ENCODE data around the gene UST.
"Not testable (repeated sequence)": the region's sequence is repeated elsewhere in the genome, so short reads cannot be mapped to it uniquely, and the experiment has no call there.

UST gene

GRCh38 chr6:148874698-148875293 lies 128.0 kb downstream of the UST start:
- DNase-seq = no peak

- no peak for DNase-seq
Observed at GRCh38 chr6:148878683-148879082, 131.9 kb downstream of the UST start.

GRCh38 chr6:148880742-148881141 lies 133.9 kb downstream of the UST start:
- not testable (repeated sequence) for DNase-seq

- DNase-seq = no peak
Observed at GRCh38 chr6:148881593-148882311, 134.9 kb downstream of the UST start.

- no peak for DNase-seq
Observed at GRCh38 chr6:148883270-148883669, 136.4 kb downstream of the UST start.

- no peak for DNase-seq
Observed at GRCh38 chr6:148884461-148884860, 137.6 kb downstream of the UST start.

DNA sequence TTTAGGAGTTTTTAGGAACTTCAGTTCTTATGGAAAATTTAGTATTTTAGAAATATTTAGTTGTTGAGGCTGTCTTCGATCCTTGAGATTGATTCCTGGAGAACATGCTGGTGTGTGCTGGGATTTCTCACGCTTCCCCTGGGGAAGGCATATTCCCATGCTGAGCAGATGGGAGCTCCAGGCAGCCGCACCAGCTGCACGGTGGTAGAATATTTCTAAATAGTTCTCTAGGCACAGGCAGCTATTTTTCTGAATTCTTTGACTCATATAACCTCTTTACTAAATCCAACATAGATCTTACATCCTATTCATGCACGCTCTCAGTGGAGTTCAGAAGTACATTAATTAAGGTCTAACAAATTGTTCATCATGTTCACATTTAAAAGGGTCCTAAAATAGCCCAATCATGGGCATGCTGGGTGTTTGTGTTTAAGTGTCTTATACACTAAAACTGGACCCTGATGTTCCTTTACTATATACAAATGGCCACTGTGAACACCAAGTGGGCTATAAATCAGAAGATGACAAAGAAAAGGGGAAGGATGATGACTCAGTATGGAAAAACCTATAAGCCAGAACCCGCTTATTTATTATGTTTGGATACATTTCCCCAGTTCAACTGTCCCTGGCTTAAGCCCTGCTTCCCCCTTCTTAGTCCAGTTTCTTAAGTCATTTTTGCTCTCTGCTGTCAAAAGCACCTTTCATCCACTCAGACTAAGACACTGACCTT lies 138.5 kb downstream of the UST start:
- DNase-seq = no peak

- no peak for DNase-seq
Observed at GRCh38 chr6:148885925-148886845, 139.4 kb downstream of the UST start.

GRCh38 chr6:148887181-148887580 lies 140.4 kb downstream of the UST start:
- DNase-seq = no peak

GRCh38 chr6:148888856-148889255 lies 142.0 kb downstream of the UST start:
- no peak for DNase-seq

- no peak for DNase-seq
Observed at GRCh38 chr6:148890096-148890495, 143.3 kb downstream of the UST start.

DNA sequence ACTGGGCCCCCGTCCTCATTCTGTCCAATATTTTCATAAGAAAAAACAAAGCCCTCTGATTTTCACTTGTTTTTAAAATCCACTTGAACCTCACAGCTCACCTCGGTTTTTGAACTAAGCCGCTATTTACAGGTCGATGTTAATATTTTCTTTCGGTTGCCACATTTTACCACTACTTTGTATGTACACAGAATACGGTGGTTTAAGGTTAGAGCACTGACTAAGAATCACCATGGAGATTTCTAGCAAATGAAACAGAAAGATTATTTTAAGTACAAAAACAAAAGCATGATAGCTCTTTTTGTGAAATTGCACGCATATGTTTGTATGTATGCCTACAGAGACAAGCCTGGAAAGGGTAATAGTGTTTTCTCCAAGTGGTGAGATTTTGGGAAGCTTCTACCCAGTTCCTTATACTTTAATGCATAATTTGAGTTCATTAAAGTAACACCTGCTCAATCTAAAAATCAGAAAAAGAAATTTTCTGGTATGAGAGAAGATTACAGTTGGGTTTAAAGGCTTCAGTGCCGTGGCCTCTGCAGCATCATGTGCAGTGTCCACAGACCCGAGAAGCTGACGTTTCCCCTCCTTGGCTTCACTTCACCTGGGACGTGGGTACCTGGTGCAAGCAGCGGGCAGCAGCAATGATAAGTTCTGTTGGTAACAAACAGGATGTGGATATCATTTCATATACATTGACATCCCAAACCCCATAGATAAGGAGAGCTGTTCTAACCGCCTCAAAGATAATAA lies 144.0 kb downstream of the UST start:
- no peak for DNase-seq

DNA sequence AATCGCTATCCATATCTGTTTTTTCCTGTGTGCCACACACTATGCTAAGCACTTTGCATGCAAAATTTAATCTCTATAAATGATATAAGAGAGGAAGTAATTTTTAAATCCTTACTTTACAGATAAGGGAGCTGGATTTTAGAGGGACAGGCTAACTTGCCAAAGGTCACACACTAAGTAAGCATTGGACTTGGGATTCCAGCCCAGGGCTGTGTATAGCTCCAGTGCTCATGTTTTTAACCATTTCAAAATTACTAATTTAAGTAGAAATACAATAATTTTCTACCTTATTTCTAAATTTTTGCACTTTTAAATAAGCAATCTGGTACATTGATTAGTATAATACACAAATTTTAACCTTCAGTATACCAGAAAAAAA lies 144.6 kb downstream of the UST start:
- DNase-seq = no peak

DNA sequence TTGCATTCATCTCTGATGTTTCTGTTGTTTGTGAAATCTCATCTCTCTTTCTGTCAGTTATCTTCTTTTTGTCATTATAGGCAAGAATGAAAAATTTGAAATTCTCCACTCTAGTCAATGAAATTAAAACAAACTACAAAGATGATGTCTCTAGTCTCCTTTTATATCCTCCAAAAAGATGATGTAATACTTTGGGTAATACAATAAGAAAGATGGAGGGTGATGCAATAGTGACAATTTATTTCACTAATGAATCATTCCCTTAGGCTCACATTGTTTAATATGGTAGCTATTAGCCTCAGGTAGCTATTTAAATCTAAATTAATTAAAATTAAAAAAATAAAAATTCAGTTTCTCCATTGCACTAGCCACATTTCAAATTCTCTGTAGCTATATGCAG lies 145.4 kb downstream of the UST start:
- no peak for DNase-seq

DNA sequence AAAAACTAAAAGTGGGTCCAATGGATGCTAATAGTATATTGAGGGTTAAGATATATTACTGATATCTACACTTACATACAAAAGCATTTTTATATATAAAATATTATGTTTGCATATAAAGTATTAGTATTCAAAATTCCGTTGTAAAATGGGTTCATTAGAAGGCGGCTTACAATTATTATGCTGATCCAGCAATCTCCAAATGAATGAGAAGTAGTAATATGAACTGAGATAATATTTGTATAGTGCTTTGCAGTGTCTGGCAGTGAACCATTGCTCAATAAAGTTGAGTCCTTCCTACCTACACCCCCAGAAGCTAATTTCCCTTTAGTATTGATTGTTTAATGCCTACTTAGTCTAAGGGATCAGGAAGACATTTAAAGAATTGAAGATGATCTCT lies 146.2 kb downstream of the UST start:
- DNase-seq = no peak

GRCh38 chr6:148893481-148893880 lies 146.7 kb downstream of the UST start:
- no peak for DNase-seq

- DNase-seq = no peak
Observed at GRCh38 chr6:148898376-148899014, 151.7 kb downstream of the UST start.

DNA sequence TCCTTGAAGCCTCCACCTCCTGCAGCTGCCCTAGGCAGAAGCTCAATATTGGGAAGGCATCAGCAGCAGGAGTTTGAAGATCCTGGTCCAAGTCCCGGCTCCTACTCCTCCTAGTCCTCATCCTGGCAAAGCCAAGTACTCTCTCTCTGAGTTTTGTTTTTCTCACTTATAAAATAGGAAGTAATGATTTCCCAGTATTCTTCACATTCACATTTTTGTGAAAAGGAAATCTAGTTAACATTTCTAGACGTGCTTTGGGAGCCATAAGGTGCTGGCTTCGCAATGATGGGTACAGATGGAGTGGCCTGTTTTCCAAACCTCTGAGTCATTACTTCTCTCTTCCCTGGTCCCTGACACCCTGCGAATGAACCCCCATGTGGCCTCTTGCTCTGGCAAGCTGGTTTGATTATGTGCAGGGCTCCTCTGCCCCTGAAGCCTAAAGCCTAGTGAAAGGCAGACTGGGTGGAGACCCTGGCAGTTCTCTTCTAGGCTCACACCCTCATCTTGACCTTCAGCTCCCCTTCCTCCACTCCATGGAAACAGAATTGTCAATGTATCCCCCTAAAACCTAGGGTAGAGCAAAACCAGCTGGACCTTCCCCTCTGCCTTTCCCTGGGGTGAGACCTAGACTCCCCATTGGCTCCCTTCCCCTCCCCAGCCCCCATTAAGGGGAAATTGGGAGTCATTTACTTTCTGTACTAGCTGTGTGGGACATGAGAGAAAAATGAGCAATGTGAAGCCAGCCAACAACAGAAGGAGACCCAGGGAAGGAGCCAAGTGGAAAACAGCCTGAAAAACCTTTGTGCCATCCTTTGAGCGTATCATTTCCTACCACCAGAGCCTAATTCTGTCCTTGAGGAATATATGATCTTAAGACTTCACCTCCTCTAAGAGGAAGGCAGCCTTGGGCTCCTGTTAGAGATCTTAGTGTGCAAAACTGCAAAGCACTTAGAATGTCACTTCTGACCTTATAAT lies 158.4 kb downstream of the UST start:
- DNase-seq = no peak

GRCh38 chr6:148905901-148906300 lies 159.1 kb downstream of the UST start:
- DNase-seq = no peak

DNA sequence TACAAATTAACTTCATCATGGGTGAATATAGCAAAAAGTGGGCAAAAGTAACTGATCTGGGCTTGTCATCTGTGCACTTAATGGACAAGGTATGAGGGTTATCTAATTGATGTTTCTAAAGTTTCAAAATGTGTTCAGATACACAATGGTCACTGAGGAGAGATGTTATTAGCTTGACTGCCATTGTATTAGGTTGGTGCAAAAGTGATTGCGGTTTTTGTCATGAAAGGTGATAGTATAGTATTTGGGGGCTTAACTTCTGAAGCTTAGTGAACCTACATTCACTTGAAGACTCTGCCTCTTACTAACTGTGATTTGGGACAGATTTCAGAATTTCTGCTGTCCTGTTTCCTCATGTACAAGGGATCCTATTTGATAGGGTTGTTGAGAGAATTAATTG lies 159.6 kb downstream of the UST start:
- no peak for DNase-seq

DNA sequence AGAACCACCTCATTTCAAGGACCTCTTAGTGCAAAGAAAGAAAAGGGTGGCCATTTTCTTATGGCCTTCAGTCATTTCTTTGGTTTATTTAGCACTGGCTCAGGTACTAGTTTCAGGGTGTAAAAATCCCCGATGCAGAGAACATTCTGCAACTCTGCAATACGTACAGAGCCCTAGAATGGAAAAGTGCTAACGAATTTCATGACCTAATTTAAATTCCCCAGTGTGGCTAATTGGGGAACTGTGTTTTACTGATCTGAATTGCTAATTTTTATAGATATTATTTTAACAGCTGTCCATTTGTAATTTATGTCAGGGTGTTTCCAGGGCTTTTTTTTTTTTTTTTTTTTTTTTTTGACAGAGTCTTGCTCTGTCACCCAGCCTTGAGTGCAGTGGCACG lies 160.7 kb downstream of the UST start:
- DNase-seq = no peak
